Type B pancreatic cell (in vitro differentiated cells): ENCODE data around the gene MED20. TPM values are rescaled to one million over a fixed set of nuclear protein-coding genes. Genes with fewer than 3 reads are reported as not detected.

Experiments
- DNase-seq: peaks from one replicate; pipeline ENCODE4 v3.0.0; 2021; ENCODE audit warnings: mixed read lengths; ENCODE audit not compliant: unreplicated experiment; ENCODE audit errors: extremely low spot score
- H3K27ac Mint-ChIP-seq: 2 replicates; pipeline ENCODE4 v1.8.0; 2021; ENCODE audit warnings: mild to moderate bottlenecking, mixed read lengths
- H3K27me3 Mint-ChIP-seq: 2 replicates; pipeline ENCODE4 v1.8.0; 2021; ENCODE audit warnings: mixed read lengths
- H3K36me3 Mint-ChIP-seq: 2 replicates; pipeline ENCODE4 v1.8.0; 2021; ENCODE audit warnings: mixed read lengths
- H3K4me1 Mint-ChIP-seq: one replicate; pipeline ENCODE4 v1.8.0; 2021; ENCODE audit warnings: mixed read lengths; ENCODE audit not compliant: unreplicated experiment
- H3K4me3 Mint-ChIP-seq: 2 replicates; pipeline ENCODE4 v1.8.0; 2021; ENCODE audit warnings: mild to moderate bottlenecking, mixed read lengths
- H3K9me3 Mint-ChIP-seq: 2 replicates; pipeline ENCODE4 v1.8.0; 2021; ENCODE audit warnings: mixed read lengths
- CTCF ChIP-seq: fragments of 200-600 bp; sonication (generic); conservative IDR thresholded peaks from 2 replicates; pipeline ENCODE4 v1.5.0; 2021; ENCODE audit warnings: antibody characterized with exemption, mild to moderate bottlenecking
- total RNA-seq: library from RNA; stranded (reverse); gene quantifications from 2 replicates; pipeline ENCODE4 v1.2.1, GENCODE V29; 2021; ENCODE audit warnings: low replicate concordance

The MED20 gene
- total RNA-seq, 1 donor from 2014 or later: 31.8 TPM

GRCh38 chr6:41914869-41915530 is 5.9 kb downstream of the MED20 start:
- DNase-seq: no peak
- no peak overlapping the region for H3K27ac Mint-ChIP-seq
- TF ChIP-seq CTCF: no peak
- no peaks in the 10 kb centered on the region for H3K27me3 Mint-ChIP-seq
- H3K4me3 Mint-ChIP-seq: no peak overlapping the region
- no peaks in the 10 kb centered on the region for H3K9me3 Mint-ChIP-seq
- H3K36me3 Mint-ChIP-seq: peaks cover 10% of the 10 kb centered on the region
- peaks cover 3% of the 10 kb centered on the region for H3K4me1 Mint-ChIP-seq

- Mint-ChIP-seq H3K27me3 (no peaks in the 10 kb centered on the region), H3K9me3 (no peaks in the 10 kb centered on the region), H3K4me1 (no peaks in the 10 kb centered on the region), H3K27ac (no peak overlapping the region), H3K4me3 (no peak overlapping the region), H3K36me3 (peaks cover 10% of the 10 kb centered on the region)
- DNase-seq: no peak
- no peak for TF ChIP-seq CTCF
Observed at GRCh38 chr6:41914343-41914742, 6.6 kb downstream of the MED20 start.

GRCh38 chr6:41909727-41910126 is 11.2 kb downstream of the MED20 start:
- DNase-seq: no peak
- Mint-ChIP-seq H3K36me3 (peaks cover 19% of the 10 kb centered on the region), H3K4me1 (no peaks in the 10 kb centered on the region), H3K27me3 (no peaks in the 10 kb centered on the region), H3K4me3 (no peak overlapping the region), H3K27ac (no peak overlapping the region), H3K9me3 (no peaks in the 10 kb centered on the region)
- no peak for TF ChIP-seq CTCF

- H3K4me3 Mint-ChIP-seq: no peak overlapping the region
Observed at GRCh38 chr6:41901882-41902519, 18.9 kb downstream of the MED20 start.

GRCh38 chr6:41900861-41901260 is 20.1 kb downstream of the MED20 start:
- Mint-ChIP-seq H3K27me3 (no peaks in the 10 kb centered on the region), H3K4me3 (no peak overlapping the region), H3K4me1 (peaks cover 6% of the 10 kb centered on the region), H3K36me3 (peaks cover 8% of the 10 kb centered on the region), H3K27ac (no peak overlapping the region), H3K9me3 (no peaks in the 10 kb centered on the region)
- no peak for DNase-seq
- TF ChIP-seq CTCF: no peak

More at GRCh38 chr6:41901882-41902519, 18.9 kb downstream of the MED20 start:
- Mint-ChIP-seq H3K27ac (no peak overlapping the region), H3K36me3 (peaks cover 13% of the 10 kb centered on the region), H3K9me3 (no peaks in the 10 kb centered on the region), H3K27me3 (no peaks in the 10 kb centered on the region), H3K4me1 (no peaks in the 10 kb centered on the region)
- no peak for TF ChIP-seq CTCF
- no peak for DNase-seq
